Stimulated activated CD4-positive, alpha-beta T cell treated with anti-CD3 and anti-CD28 coated beads, Interleukin-4, amount 100 ng/mL, for 1 hour (primary cell): ENCODE data around the gene KCNQ1OT1.

Source experiments
- DNase-seq: peaks from one replicate; pipeline ENCODE4 v3.0.0-alpha.2; 2020

Gene KCNQ1OT1

DNA sequence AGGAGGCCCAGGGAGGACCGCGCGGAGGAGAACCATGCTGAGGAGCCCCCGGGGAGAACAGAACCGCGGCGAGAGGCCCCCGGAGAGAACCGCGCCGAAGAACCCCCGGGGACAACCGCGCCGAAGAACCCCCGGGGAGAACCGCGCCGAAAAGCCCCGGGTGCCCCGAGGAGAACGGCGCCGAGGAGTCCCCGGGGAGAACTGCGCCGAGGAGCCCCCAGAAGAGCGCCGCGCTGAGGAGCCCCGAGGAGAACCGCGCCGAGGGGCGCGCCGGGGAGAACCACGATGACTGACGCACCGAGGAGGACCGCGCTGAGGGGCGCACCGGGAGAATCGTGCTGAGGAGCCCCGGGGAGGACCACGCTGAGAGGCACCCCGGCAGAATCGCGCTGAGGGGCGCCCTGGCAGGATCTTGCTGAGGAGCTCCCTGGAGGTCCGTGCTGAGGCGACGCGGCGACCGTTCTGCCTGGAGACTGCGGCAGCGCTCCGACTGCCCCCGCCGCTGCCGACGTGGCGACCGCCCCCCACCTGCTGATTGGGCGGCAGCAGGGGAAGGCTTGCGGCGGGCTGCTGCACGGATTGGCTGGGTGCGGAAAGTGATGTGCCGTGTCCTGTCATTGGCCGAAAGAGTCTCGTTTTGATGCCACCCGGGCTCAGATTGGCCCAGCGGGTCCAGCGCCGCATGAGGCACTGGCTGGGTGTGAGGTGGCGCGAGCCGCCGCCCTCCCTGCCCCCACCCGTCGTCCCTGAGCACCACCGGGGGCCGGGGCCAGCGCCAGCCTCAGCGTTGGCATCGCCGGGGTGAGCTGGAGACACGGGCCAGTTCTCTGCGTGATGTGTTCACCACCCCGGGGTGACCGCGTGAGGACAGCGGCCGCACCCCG, at the start of gene KCNQ1OT1:
Gene KCNQ1OT1 (minus strand): TSS at position 464 of the 884 bp plus-strand sequence.
- DNase-seq = peak; percentile 81

DNA sequence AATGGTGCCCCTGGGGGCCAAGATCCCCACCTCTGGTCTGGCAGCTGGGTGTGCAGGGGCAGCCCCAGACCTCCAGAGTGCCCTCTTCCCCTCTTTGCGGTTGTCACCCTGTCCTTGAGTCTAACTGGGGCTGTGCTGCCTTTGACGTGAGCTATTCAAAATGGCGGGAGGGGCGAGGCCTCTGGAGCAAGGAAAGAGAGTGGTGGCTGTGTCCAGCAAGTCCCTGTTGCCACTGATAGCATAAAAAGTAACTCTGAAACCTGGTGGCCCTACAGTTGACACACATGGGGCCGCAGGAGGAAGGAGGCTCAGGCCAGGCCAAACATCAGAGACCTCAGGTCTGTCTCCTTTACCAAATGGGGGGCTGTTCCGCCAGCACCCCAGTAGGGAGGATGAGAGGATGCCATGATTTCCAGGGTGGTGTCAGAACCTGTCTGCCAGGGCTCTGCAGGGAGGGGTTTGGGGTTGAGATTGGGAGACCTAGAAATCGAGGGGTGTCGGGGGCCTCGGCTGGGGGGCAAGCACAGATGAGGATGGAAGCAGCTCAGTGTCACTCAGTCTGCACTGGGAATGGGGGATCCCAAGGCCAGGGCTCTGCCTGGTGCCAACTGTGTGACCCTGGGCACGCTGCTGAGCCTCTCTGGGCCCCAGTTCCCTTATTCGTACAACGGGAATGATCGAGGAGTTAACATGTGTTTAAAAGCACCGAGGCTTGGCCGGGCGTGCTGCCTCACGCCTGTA, 49.2 kb upstream of the KCNQ1OT1 start:
- no peak for DNase-seq

DNA sequence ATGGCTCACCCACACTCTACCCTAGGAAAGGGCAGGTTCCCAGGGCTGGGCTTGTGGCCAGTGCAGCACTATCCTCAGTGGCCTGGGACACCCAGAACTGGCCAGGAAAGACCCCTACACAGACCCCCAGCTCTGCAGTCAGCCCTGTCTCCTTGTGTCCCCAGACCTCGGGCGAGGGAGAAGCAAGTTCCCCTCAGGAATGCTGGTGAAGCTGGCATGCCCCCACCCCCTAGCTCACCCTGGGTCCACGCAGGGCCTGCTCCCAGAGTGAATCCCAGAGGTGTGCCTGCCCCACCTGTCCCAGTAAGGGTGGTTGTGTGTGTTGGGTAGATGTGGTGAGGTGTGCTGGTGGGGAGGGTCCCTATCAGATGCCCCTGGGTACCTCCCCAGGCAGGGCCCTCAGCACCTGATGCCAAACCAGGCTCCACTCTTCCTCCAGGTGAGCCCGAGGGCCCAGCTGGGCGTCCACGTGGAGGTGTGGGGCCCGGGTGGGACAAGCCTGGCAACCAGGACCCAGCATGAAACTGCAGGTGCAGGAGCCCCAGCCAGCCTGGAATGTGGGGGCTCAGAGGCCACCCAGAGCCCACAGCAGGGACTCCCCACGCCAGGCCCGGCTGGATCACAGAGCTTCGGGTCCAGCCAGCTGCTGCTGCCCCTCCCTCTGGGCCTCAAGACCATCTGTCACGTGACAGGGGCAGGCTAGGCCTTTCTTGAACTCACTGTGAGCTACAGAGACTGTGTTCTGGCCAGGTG, 48.4 kb upstream of the KCNQ1OT1 start:
- DNase-seq = no peak

DNA sequence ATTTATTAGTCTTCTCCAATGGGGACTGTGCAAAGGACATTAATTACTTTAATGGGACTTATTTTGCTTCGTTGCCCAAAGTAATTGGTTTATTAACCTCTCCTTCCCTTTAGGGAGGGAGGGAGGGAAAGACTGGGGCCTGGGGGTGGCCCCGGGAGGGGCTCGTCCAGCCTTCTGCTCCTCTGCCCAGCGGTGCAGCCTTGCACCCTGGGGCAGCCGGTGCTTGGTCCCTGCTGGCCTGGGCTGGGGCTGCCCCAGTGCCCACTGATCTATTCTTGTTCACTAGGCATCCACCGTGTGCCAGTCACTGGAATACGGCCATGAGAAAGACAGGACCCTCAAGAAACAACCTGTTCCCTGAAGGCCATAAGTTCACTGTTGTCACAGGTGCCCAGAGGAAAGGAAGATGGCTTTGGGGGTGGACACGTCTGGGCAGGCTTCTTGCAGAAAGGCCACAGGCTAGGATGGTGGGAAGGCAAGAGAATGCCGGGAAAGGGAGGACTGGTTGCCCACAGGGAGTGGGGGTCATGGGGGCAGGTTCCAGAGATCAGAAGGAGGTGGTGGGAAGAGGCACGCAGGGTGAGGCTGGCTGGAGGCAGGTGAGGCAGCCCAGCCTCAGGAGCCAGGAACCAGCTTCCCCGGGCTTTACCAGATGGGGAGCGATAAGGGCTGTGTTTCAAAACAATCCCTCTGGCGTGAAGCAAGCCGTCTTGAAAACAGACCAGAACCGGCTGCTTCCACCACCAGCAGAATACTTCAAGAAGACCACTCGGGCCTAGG, 47.6 kb upstream of the KCNQ1OT1 start:
- no peak for DNase-seq

DNA sequence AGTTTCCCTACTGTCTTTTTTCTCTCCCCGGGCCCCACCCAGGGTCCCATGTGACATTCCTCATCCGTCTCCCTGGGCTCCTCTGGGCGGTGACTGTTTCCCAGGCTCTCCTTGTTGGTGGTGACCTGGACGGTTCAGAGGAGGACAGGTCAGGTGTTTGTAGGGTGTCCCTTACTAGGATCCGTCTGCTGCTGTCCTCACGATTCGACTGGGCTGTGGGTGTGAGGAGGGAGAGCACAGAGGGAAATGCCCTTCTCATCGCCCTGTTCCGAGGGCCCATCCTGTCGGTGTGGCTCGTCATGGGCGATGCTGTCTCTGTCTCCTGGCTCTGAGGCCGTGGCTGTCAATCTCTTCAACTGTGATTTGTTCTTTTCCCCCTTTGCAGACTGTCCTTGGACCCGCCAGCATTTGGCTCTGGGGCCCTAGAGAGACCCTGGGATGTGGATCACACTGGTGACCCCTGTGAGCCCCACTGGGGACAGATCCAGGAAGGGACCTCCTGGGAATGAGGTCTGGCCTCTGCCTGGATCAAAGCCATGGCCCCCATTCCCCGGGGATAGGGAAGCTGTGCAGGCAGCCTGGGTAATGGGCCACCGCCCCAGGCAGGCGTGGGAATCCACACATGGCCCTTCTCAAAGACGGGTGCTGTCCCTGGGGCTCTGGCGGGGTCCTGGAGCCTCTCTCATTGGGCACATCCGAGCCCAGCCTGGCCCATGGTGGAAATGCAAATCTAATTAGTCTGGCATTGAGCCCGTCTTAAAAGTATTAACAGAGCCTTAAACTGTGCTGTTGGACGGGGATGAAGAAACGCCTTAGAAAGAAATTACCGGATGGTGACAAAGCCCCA, 46.8 kb upstream of the KCNQ1OT1 start:
- DNase-seq = no peak

DNA sequence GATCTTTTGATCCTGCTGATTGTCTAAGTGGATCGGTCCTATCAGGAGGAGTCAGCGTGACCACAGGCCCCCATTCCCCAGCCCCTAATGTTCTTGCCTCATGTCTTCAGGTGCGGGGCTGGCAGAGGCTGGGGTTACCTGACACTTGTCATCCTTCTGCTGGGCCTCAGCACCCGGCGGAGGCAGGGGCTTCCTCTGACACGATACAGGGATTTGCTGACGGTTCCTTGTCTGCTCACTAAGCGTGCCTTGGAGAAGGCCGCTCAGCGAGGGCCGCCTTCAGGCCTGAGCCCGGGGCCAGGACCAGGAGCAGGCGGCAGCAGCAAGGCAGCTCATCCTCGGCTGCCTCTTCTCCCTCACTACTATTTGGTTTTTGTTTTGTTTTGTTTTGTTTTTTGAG, 45.7 kb upstream of the KCNQ1OT1 start:
- no peak for DNase-seq

DNA sequence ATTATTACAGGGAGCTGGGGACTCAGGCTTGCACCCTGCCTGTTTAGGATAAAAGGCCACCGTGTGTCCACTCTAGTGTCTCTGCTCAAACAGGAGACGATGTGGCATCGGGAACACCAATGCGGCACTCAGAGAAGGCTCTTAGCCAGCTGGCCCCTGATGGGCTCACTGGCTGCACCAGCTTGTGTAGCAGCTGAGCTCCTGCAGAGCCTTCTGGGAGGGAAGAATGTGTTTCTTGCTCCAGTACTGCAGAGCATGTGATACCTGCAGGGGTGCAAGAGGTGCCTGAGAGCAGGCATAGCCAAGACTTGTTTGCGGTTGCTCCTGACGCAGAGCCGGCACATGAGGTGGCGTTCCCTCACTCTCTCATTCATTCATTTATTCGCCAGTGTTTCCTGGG, 44.4 kb upstream of the KCNQ1OT1 start:
- DNase-seq = no peak

DNA sequence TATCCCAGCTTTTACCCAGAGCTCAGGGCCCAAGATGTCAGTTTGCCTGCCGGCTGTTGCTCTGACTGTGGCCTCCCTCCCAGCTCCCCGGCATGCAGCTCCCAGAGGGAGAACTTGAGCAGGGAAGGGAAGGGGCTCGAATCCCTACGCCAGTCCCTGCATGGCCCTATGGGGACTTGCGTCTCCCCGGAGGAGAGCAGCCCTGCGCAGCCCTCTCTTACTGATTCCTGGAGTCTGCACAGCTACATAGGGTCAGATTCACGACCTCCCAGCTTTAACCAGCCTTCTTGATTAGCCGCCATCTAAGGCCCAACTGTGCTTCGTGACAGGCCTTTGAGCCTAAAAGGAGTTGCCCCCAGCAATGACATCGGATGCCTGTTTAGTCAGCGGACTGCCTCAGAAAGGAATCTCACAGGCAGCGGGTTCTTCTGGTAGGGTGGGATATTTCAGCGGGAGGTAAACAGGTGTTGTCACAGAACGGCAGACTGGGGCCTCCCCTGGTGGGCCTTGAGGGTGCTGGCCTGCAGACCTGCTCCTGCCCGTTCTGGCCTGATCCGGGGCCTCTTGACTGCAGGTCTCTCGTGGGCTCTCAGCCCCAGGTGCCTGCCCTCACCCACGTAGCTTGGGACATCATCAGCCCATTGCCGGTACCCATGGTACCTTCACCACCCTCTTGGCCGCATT, 43.8 kb upstream of the KCNQ1OT1 start:
- DNase-seq = no peak

DNA sequence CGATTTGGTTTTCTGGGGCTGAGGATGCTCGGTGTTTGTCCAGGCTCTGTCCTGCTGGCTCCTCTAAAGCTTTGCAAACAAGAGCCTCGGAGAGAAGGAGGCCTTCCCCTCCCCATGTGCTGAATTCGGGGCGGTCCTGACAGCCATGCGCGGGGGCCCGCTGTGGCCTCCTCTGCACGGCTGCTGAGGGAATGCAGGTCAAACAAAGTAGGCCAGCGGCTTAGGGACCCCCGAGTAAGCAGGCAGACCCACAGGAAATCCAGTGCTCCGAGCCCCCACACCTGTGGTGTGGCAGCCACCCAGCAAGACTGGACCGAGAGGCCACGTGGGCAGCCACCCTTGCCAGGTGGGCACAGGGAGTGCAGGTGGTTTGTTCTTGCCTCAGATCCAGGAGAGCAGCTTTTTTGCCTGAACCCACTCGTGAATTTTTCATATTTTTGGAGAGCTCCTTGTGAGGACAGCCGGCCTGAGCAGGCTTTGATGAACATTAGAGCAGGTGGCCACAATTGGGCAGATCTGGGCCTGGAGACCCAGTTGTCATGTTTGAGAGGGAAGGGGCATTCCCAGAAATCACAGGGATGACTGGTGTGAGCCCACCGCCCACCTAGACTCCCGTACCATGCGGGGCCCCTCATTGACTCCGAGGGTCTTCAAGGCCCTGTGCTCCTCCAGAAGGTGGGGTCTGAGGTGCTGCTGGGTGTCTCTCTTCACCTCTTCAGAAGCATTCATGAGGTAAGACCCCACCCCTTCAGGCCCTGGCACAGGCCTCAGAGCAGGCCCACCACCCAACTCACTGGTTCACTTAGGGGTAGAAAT, 43.0 kb upstream of the KCNQ1OT1 start:
- no peak for DNase-seq

DNA sequence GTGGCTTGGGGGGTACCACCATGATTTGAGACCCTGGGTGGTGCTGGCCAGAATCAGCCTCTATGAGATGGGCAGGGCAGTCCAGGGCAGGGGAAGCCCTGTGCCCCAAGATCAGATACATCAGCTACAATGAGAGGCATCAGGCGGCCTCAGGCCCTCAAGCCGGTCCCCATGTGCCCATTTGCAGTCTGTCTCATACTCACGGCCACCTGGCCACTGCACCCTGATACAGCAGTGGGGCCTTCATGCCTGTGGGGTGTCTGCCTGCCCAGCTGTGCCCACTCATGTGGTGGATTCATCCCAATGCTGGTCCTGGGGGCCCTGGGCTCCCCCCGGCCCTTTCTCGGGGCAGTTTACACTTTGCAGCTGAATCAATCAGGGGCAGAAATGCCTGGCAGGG, 42.4 kb upstream of the KCNQ1OT1 start:
- no peak for DNase-seq

DNA sequence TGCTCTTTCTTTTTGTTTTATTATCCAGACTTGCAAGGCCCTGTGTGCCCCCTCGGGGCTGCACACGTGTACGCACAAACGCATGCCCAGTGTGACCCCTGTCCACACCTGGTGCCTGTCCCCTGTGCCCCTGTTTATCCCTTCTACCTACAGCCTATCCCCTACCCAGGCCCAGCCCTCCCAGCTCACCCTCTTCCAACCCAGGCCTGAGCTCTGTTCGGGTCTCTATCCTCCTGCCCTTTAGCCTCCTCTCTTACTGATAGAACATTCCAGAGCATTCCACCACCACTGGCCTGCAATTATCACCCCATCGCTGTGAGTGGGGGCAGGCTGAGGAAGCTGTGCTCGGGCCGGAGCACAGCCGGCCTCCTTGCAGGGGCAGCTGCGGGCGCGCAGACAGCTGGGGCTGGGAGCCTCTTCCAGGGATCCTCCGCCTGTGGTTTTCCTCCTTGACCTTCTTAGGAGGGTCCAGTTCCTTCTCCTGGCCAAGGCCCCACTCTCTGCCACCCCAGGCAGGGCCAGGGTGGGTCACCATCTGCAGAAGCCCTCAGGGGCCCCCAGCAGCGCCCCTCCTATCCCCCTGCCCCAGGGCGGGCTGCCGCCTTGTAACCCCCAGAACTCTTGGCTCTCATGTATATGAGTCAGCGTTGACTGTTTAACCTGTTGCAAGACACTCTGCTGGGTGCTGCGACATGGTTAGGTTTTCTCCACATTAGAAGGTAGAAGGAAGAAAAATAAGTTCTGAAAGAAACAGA, 41.8 kb upstream of the KCNQ1OT1 start:
- no peak for DNase-seq

DNA sequence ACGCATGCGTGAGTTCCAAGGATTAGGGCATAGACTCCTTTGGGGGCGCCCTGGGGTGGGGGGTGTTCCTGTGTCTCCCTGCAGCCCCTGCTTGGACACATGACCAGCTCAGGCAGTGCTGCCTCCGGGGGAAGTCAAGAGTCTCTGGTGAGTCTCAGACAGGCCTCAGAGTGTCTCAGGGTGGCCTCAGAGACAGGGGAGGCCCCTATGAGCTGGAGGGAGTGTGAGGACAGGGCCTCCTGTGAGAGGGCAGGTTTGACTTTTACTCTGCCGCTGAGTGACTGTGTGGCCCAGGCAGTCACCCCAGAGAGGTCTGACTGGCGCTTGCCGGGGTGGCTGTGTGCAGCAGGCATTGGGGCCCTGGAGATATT, 41.2 kb upstream of the KCNQ1OT1 start:
- no peak for DNase-seq

DNA sequence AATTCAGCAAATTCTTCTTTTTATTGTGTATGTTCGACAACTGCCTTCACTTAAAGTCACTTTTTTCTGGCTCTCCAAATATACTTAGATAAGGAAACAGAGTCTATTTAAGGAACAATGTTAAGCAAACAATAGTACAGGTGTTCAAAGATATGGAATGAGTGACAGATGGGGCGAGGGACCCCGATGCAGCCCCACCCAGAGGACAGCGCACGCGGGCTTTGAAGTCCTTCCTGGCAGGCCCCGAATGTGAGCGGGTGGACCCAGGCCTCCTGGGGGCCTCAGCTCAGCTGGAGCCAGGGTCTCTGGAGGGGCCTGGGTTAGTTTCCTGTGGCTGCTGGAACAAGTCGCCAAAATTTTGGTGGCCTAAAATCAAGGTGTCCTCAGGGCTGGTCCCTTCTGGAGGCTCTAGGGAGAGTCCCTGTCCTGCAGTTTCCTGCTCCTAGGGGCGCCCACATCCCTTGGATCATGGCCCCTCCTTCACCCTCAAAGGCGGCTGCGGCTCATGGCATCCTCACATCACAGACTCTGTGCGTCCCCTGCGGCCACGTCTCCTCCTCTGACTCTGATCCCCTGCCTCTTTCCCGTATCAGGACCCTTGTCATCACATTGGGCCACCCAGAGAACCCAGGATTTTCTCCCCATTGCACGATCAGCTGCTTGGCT, 40.6 kb upstream of the KCNQ1OT1 start:
- no peak for DNase-seq

DNA sequence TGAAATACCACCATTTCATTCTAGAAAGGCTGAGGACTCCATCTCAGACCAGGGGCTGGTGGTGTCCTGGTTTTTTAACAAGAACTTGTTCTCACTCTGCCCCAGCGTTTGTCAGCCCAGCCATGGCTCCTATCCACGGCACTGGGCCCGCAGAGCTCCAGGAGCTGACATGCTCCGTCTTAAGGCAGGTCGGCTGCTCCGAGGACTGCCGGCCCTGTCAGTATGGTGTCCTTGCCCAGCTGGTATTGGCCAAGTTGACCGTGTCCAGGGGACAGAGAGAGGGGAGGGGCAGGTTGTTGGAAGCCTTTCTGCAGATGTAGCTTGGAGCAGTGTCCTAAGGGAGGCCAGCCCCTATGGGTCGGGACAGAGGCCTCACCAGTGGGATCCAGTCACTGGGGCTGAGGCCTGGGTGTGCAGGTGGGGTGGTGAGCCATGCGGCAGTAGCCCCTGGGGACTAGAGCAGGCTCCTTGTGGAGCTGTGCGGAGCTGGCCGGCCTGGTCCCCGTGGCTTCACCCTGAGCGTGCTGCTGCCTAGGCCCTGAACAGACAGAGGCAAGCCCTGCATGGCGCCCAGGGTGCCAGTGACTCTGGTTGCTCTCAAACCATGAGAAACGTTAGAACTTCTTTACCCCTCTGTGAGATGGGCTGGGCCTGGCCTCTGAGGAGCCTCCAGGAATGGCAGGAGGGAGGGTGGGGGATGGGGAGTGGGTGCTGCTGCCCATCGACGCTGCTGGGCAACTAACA, 39.9 kb upstream of the KCNQ1OT1 start:
- no peak for DNase-seq

DNA sequence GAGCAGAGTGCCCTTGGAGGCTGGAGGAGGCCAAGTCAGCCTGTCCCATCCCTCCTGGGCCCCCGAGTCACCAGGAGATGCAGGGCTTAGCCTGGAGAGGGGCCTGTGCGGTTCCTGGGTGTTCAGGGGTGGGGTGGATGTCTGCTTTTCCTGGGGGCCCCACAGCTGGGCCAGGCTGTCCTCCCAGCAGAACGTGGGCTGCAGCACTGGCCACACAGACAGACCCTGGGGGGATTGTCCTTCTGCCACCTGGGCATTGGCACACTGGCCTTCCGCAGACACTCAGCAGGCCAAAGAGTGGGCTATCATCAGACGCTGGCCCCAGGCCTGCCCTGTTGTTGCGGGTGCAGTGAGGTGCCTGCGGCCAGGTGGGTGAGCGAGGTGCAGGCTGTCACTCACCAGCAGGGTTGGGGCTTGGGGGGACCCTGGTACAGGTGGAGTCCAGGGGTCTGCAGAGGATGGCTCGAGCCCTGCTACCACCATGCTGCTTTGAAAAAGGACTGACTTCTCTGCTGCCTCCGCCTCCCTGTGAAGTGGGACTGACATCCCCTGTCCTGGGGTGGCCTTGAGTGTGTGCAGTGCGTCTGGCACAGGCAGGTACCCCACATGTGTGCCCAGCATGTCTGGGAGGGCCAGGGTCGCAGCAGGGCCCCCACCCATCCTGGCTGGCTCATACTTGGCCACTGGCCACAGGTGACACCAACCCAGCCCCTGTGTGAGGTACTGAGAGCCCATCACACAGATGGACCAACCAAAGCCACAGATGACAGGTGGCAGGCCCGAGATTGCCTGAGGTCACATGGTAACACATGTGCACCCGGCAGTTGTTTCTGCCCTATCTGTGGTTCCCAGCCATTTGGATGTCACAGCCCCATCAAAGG, 39.0 kb upstream of the KCNQ1OT1 start:
- DNase-seq = no peak

DNA sequence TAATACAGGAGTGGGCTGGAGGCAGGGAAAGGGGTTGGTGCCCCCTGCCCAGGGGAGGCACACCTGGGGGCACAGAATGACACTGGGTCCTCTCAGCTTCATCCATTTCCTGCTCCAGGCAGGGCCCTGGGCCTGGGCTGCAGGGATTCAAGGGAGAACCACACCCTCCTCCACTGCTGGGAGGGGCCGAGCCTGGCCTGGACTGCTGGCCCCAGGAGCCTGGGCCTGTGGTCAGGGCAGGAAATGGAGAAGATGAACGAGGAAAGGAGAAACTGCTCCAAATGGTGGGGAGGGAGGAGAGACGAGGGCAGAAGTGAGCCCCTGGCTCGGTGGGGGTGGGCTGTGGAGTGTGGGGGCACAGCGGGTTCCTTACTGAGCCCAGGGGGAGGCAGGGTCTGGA, 38.1 kb upstream of the KCNQ1OT1 start:
- DNase-seq = no peak

DNA sequence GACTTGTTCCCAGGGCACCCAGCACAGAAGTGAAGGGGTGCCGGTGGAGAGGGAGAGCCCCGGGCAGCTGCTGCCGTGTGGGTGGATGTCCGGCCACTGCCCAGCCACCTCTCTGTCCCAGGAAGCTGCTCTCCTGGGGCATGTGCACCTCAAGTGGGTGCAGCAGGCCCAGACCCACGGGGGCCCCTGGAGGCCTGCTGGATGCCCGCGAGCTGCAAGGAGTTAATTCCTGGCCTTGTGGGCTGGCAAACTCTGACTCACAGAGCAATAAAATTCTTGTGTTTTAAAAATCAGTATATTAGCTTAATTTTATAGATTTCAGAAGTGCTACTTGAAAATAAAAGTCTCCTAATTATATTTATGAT, 37.4 kb upstream of the KCNQ1OT1 start:
- no peak for DNase-seq
